ENCODE data around the gene HSPB2. TPM values are rescaled to one million over a fixed set of nuclear protein-coding genes. Genes with fewer than 3 reads are reported as not detected.
A peak's percentile ranks its signal among the peaks of the same experiment; 100 is the strongest.

Gene HSPB2
- total RNA-seq, 1 experiment from 2014 or later: not detected

DNA sequence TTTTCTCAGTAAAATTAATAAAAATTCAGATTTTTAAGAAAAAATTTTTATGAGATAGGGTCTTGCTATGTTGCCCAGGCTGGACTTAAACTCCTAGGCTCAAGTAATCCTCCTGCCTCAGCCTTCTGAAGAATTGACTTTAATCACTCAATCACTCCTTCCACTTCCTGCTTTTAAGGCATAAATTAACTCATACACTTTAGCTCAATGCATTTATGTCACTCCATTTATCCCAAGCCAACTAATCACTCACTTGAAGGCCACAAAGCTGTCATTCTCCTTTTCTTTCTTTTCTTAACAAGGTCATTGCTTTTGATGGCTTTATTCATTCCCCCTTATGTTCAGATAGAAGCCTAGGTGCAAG is 42.0 kb upstream of the HSPB2 start:
- H3K79me2 ChIP-seq (ENCODE audit: insufficient read depth, low read length): 0 out of 2 replicates have a peak, but pooled peaks cover 9% of the 10 kb centered on the region
- H4K20me1 ChIP-seq (ENCODE audit: insufficient read depth): no peaks in the 10 kb centered on the region
- peak overlapping the region; percentile 66 for H3K9ac ChIP-seq (ENCODE audit: low read length)
- H3K27ac ChIP-seq (ENCODE audit: low read depth, low read length): peak overlapping the region; percentile 76
- H3K4me1 ChIP-seq (ENCODE audit: control insufficient read depth in 1 of 2, insufficient read depth in 2 of 2, low read length in 2 of 2): peaks cover 0 to 18% of the 10 kb centered on the region in 2 experiments; a peak in 3 of 4 replicates
- ATAC-seq (no peak), DNase-seq (ENCODE audit: low read depth, low spot score) (no peak)
- intact Hi-C loops (cut with micrococcal nuclease): no loop called here
- ChIA-PET CTCF (interaction anchor here (0.9 to 1.5 kb wide), 3 partner anchors 19 to 111 kb away, joined by 3 to 4 read pairs (median 3); no protein-coding TSS in a partner anchor), POLR2A (no interaction called here), RAD21 (ENCODE audit: low non-redundant PET in 1 of 2, low total read pairs in 2 of 2, uncharacterized antibody in 2 of 2, unreplicated experiment in 2 of 2) (interaction anchor here in 1 of 2 experiments (0.7 kb wide), 1 partner anchor 53 kb away, joined by 6 read pairs; no protein-coding TSS in a partner anchor)
- H2AFZ ChIP-seq (ENCODE audit: low read depth, low read length, poor library complexity, severe bottlenecking): peak overlapping the region; percentile 97
- no peaks in the 10 kb centered on the region for H3K9me3 ChIP-seq (ENCODE audit: control insufficient read depth in 1 of 2, insufficient read depth in 1 of 2, low read depth in 1 of 2, low read length in 2 of 2)
- peak overlapping the region; percentile 89 to 90 for H3K4me3 ChIP-seq (replicated peaks in 1 of 2; ENCODE audit: low read depth in 1 of 2, low read length in 2 of 2)
- H3K9me2 ChIP-seq (ENCODE audit: insufficient read depth): no peaks in the 10 kb centered on the region
- no TSS peak for BruUV-seq (replicated peaks)
- H3K27me3 ChIP-seq (ENCODE audit: insufficient read depth, low read length): no peaks in the 10 kb centered on the region
- no peak for TF ChIP-seq ZNF274 (IDR thresholded peaks at IDR 0.05; ENCODE audit: low read depth, low read length)
- no peak for TF ChIP-seq SIN3A (IDR thresholded peaks at IDR 0.05; ENCODE audit: low read depth)
- no peak for TF ChIP-seq POLR2A (IDR thresholded peaks at IDR 0.05; ENCODE audit: borderline replicate concordance, extremely low read depth, insufficient read depth, insufficient read length)
- no peak for TF ChIP-seq EZH2 (IDR thresholded peaks at IDR 0.05)
- TF ChIP-seq SRF (IDR thresholded peaks at IDR 0.05; ENCODE audit: low read depth): no peak
- TF ChIP-seq, protein P1, sequence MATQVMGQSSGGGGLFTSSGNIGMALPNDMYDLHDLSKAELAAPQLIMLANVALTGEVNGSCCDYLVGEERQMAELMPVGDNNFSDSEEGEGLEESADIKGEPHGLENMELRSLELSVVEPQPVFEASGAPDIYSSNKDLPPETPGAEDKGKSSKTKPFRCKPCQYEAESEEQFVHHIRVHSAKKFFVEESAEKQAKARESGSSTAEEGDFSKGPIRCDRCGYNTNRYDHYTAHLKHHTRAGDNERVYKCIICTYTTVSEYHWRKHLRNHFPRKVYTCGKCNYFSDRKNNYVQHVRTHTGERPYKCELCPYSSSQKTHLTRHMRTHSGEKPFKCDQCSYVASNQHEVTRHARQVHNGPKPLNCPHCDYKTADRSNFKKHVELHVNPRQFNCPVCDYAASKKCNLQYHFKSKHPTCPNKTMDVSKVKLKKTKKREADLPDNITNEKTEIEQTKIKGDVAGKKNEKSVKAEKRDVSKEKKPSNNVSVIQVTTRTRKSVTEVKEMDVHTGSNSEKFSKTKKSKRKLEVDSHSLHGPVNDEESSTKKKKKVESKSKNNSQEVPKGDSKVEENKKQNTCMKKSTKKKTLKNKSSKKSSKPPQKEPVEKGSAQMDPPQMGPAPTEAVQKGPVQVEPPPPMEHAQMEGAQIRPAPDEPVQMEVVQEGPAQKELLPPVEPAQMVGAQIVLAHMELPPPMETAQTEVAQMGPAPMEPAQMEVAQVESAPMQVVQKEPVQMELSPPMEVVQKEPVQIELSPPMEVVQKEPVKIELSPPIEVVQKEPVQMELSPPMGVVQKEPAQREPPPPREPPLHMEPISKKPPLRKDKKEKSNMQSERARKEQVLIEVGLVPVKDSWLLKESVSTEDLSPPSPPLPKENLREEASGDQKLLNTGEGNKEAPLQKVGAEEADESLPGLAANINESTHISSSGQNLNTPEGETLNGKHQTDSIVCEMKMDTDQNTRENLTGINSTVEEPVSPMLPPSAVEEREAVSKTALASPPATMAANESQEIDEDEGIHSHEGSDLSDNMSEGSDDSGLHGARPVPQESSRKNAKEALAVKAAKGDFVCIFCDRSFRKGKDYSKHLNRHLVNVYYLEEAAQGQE (IDR thresholded peaks at IDR 0.05; ENCODE audit: low read depth): no peak
- TF ChIP-seq, protein P2, sequence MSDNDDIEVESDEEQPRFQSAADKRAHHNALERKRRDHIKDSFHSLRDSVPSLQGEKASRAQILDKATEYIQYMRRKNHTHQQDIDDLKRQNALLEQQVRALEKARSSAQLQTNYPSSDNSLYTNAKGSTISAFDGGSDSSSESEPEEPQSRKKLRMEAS (IDR thresholded peaks at IDR 0.05): no peak
- TF ChIP-seq ZFX (IDR thresholded peaks at IDR 0.05): no peak
- TF ChIP-seq EGR1 (IDR thresholded peaks at IDR 0.05; ENCODE audit: low read depth): no peak
- TF ChIP-seq, protein P3, sequence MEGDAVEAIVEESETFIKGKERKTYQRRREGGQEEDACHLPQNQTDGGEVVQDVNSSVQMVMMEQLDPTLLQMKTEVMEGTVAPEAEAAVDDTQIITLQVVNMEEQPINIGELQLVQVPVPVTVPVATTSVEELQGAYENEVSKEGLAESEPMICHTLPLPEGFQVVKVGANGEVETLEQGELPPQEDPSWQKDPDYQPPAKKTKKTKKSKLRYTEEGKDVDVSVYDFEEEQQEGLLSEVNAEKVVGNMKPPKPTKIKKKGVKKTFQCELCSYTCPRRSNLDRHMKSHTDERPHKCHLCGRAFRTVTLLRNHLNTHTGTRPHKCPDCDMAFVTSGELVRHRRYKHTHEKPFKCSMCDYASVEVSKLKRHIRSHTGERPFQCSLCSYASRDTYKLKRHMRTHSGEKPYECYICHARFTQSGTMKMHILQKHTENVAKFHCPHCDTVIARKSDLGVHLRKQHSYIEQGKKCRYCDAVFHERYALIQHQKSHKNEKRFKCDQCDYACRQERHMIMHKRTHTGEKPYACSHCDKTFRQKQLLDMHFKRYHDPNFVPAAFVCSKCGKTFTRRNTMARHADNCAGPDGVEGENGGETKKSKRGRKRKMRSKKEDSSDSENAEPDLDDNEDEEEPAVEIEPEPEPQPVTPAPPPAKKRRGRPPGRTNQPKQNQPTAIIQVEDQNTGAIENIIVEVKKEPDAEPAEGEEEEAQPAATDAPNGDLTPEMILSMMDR (IDR thresholded peaks at IDR 0.05 in 2 of 3, conservative IDR thresholded peaks at IDR 0.05 in 1 of 3; ENCODE audit: borderline replicate concordance in 1 of 3, insufficient read depth in 1 of 3, low read depth in 2 of 3, low read length in 2 of 3): no peak
- TF ChIP-seq POLR2AphosphoS5 (IDR thresholded peaks at IDR 0.05; ENCODE audit: low read depth, low read length): no peak
- TF ChIP-seq TCF7L2 (IDR thresholded peaks at IDR 0.05; ENCODE audit: borderline replicate concordance, extremely low read depth, insufficient read depth, insufficient read length): no peak
- TF ChIP-seq CEBPB (IDR thresholded peaks at IDR 0.05; ENCODE audit: low read depth): no peak
- TF ChIP-seq SP1 (IDR thresholded peaks at IDR 0.05; ENCODE audit: low read depth): no peak
- H3K4me2 ChIP-seq (ENCODE audit: low read length): peak overlapping the region; percentile 90
- H3K36me3 ChIP-seq (ENCODE audit: control insufficient read depth in 1 of 2, insufficient read depth in 2 of 2, low read length in 2 of 2): peaks cover 4 to 10% of the 10 kb centered on the region in 2 experiments; a peak in 2 of 4 replicates
